ENCODE data around the gene PLD3.
"Not testable (repeated sequence)": the region's sequence is repeated elsewhere in the genome, so short reads cannot be mapped to it uniquely, and the experiment has no call there.

PLD3 gene

DNA sequence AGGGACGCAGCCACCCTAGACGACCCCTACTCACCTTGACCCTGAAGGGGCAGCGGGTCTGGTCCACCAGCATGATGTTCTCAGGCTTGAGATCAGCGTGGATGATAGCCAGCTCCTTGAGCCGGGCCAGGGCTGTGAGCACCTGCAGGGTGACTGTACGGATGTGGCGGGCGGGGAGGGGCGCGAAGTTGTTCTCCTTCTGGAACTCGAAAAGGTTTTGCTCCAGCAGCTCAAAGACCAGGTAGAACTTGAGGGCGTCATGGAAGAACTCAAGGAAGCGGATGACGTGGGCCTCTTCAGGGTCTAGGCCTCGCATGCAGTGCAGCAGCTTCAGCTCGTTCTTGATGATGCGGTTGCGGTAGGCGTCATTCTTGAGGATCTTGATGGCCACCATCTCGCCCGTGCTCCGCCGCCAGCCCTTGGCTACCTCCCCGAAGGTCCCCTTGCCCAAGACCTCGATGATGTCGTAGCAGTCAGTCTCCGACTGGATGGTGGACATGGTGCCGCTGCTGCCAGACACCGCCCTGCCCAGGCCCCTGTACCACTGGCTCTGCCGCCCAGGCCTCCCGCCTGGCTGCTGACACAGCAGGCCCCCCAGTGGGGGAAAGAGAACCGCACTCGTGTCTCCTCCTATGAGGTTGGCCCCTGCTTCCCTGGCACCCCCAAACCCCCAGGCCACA lies 41.0 kb downstream of the PLD3 start:
- DNase-seq (ENCODE audit: low read depth, low spot score) = no peak

DNA sequence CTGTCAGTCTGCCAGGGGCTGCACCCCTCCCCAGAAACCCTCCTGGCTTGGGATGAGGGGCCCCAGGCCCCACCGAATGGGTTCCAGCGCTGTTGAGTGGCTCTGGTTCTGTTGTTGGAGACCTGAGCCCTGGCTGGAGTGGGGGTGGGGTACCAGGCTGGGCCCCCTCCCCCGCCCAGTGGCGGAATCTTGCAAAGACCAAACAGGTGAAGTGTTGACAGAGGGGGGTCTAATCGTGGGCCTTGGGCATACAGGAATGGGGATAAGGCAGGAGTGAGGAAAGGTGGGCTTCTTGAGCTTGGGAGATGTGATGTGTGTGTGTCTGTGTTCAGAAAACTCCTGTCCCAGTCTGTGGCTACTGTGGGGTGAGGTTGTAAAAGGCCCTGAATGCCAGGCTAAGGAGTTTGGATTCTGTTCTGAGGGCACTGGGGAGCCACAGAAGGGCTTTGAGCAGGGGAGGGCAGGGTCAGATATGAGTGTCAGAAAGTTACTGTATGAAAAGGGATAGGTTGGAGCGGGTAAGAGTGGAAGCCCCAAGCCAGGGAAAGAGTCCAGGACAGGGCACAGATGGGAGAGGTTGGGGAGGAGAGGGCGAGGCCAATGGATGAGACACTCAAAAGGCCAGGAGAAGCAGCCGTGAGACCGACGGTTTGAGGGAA lies 41.7 kb downstream of the PLD3 start, which contains the start of gene HIPK4:
Gene HIPK4, minus strand, starts transcription at position 98 of the 659 bp plus-strand sequence. CDS start 279 bp downstream, outside the sequence.
- no peak for DNase-seq (ENCODE audit: low read depth, low spot score)

DNA sequence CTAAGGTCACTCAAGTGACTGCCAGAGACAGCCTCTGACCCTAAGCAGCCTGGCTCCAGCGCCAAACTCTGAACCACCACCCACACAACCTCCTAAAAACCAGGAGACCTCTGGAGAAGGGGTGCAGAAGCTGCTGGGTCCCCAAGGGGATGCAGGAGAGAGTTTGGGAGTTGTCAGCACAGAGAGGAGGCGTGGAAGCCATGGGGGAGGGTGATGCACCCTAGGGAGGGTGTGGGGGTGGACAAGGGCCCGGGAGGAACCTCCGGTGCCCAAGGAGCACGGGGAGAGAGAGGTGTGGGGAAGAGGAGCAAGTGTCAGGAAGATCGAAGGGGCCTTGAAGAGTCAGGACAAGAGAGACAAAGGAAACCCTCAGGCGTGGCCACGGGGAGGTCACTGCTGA lies 43.6 kb downstream of the PLD3 start:
- DNase-seq (ENCODE audit: low read depth, low spot score) = no peak

DNA sequence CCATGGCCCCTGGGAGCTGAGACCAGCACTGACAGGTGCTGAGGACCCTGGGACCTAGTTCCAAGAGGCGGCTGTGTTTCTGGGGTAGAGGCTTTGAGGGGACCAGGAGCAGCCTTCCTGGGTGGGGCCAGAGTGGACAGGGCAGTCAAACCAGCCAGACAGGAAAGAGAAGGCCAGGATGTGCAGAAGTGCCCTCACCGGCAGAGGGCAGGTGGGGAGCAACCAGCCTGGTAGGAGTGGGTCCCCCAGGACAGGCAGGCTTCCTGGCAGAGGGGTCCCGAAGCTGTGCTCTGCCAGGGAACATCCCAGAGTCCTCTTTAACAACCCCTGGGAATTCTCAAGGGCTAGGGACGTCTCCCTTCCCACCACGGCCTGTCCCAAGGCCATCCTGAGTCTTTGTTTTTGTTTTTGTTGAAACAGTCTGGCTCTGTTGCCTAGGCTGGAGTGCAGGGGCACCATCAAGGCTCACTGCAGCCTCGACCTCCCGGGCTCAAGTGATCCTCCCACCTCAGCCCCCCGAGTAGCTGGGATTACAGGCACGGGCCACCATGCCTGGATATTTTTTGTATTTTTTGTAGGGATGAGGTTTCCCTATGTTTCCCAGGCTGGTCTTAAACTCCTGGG lies 44.5 kb downstream of the PLD3 start:
- no peak for DNase-seq (ENCODE audit: low read depth, low spot score)

DNA sequence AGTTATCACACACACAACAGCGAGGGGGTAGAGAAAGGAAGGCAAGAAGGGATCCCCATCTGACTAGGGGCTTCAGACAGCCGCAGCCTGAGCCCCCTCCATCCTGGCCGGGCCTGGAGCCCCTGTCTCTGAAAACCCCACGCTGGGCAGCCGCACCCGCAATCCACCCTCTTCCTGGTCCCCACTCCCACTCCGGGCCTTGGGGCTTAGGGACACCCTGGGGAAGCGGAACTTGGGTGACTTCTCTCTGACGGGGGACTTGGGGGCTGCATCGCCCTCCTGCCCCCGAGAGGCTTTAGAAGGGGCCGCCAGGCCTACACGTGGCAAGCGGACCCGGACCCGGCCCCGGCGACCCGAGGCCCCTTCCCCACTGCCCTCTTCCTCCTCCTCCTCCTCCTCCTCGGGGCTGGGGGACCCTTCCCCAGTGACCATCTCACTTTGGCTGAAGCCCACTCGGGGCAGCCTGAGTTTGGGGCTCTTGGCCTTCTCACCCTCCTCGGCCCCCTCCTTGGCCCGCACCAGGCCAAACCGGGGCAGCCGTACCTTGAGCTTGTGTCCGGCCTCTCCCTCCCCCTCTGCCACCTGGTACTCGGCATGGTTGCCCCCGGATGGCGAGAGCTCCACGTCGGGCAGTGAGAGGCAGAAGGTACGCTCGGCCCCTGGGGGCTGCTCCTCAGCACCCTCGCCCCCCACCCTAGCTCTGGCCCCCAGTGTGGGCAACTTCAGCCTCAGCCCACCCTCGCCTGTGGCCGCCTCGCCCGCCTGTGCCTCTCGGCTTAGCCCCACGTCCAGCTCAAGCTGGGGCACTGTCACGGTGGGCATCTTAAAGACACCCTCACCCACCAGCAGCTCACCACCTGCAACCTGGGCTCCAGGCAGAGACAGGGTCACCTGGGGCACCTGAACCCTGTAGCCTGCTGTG lies 45.7 kb downstream of the PLD3 start:
- no peak for DNase-seq (ENCODE audit: low read depth, low spot score)

DNA sequence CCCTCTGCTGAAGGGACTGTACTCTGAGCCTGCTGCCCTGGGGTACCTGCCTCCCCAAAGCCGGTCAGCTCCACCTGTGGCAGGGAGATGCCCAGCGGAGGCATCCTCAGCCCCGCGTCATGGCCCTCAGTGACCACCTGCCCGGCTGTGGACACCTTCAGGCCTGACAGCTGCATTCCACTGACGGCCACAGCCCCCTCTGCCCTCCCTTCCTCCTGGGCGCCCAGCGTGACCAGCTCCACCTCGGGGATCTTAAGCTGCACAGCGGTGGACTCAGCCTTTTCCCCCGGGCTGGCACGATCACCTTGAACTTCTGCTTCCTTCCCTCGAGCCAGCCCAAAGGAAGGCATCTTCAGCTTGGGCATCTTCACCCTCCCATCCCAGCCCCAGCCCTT lies 46.3 kb downstream of the PLD3 start:
- no peak for DNase-seq (ENCODE audit: low read depth, low spot score)

DNA sequence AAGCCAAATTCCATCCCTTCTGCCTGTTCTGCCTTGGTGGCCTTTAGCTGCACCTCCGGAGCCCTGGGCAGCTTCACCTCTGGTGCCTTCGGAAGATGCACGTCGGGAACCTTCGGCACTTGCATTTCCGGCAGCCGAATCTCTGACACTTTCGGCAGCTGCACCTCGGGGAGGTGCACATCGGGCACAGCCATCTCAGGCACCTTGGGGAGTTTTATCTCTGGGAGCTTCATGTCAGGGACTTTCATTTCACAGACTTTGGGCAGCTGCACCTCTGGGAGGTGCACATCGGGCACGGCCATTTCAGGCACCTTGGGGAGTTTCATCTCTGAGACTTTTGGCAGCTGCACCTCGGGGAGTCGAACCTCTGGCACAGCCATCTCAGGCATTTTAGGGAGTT lies 47.5 kb downstream of the PLD3 start:
- DNase-seq (ENCODE audit: low read depth, low spot score) = no peak

DNA sequence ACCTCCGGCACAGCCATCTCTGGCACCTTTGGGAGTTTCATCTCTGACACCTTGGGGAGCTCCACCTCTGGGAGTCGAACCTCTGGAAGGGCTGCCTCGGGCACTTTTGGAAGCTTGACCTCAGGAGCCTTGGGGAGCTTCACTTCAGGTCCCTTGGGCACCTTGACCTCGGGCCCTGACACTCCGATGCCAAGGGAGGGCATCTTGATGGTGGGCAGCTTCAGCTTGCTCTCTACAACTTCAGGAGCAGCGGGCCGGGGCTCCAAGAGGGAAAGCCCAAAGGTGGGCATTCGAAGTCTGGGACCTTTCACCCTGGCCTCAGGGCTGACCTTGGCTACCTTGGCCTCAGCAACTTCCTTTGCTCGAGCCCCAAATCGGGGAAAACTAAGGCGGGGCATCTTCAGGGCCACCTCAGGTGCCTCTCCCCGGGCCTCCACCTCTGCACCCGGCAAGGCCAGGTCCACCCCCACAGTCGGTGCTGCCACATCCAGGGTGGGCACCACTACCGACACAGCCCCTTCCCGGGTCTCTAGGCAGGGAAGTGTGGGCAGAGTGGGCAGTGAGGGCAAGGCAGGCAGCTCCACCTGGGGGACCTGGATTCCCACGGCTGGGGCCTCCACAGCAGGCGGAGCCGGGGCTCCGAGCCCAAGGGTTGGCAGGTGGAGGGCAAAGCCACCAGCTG lies 48.5 kb downstream of the PLD3 start:
- DNase-seq (ENCODE audit: low read depth, low spot score) = no peak

DNA sequence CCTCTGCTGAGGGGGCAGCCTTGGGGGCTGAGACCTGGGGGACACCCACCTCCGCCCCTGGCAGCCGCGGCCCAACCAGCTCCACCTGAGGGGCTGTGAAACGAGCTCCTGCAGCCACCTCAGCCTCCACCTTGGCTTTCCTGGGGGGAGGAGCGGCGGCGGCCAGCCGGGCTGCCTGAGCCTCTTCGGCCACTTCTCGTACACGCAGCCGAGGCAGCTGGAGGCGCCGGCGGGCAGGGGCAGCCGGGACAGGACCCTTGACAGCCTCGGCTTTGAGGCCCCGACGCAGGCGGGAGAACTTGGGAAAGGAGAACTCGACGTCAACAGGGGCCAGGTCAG lies 49.0 kb downstream of the PLD3 start:
- no peak for DNase-seq (ENCODE audit: low read depth, low spot score)

DNA sequence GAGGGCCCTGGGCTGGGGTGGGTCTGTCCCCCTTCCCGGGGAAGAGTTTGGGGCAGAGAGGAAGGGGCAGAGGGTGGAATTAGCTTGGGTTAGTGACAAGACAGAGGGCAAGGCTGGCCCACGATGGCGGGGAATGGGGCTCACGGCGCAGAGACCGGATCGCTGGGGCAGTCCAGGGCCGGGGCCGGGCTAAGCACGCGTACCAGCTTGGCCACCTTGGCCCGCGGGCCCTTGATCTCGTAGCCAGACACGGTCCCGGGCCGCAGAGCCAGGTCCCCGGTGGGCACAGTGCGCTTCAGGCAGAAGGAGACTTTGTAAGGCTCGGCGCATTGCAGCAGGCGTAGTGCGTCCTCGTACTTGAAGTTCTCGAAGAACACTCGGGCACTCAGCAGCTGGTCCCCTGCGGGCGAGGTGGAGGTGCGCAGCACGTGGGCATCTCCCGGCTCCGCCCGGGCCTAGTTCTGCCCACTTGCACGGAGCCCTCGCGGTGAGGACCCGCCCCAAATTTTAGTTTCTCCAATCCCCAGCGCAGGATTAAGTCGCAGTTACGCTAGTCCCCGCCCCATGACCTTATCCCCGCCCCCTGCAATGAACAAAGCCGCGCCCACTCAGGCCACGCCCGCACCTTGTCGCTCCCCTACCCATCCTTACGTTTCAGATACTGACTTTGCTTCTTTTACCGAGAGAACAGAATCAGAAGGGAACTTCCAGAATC lies 50.1 kb downstream of the PLD3 start:
- peak; percentile 59 for DNase-seq (ENCODE audit: low read depth, low spot score)

DNA sequence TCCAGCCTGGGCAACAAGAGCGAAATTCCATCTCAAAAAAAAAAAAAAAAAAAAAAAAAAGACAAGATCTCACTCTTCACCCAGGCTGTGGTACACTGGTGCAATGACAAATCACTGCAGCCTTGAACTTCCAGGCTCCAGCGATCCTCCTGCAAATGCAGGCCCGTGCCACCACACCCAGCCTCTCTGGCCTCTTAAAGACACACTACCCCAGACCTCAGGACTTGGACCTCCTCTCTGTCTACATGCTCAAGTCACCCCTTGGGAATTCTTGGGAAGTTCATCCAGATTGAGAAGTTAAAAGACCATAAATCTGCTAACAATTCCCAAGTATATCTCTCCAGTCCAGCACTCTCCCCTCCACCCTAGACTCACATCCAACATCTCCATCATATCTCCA lies 52.1 kb downstream of the PLD3 start:
- DNase-seq (ENCODE audit: low read depth, low spot score) = no peak

DNA sequence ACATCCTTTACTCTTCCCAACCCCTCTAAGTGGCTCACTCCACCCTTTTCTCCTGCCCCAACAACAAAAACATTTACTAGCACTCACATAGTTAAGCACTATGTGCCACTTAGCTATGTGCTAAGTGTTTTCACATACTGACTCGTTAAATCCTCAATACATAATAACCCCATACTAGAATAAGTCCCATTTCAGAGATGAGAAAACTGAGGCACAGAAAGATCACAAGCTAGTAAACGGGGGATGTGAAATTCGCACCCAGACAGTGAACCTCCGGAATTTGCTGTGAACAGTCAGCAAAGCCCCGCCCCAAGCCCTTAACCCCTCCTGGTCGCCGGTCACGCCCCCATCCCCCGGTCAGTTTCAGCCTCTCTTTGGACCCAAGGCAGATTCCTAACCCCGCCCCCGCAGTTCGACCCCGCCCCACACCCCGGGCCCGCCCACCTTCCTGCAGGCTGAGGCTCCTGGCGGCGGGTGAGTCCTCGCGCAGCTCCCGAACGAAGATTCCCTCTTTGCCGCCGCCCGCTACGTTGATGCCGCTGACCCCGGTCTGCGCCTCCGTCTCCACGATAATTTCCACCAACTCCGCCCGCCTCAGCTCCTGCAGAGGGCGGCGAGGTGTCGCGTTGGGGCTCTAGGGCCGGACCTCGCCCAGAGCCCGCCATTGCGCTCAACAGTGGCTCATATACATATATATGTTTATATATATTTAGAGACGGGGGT lies 54.9 kb downstream of the PLD3 start:
- DNase-seq (ENCODE audit: low read depth, low spot score) = peak; percentile 93

DNA sequence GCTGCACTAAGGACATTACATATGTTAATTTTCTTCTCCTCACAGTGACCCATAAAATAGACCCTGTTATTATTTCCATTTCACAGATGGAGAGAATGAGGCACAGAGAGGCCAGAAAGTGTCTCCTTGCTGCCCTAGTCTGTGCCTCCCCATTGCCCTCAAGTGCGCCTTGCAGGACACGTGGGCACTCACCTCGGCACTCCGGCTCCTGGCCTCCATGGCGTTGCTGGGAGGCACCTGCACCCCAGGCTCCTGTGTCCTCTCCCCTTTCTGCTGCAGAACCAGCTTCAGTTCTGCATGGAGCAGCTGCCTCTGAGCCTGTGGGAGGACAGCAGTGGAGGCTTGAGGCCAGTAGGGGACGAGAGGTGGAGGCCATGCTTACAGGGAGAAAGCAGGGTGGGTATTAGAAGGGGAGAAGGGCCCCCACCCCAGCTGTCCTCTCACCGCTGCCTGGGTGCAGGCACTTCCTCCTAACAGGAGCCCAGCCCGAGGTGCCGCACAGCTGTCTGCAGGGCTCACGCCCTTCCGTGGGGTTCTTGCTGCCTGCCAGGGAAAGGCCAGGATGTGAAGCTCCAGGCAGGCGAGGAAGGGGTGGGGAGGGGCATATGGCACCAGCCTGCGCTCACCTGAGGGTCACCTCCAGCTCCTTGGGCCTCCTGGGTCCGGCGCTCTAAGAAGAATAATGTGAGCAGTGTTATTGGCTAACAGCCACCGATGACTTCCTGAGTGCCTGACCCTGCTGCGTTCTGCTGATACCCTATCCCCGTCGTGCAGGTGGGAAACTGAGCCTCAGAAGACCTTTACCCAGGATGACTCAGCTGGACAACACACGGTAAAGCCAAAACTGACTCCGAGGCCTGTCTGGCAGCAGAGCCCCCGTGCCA lies 59.5 kb downstream of the PLD3 start:
- no peak for DNase-seq (ENCODE audit: low read depth, low spot score)

DNA sequence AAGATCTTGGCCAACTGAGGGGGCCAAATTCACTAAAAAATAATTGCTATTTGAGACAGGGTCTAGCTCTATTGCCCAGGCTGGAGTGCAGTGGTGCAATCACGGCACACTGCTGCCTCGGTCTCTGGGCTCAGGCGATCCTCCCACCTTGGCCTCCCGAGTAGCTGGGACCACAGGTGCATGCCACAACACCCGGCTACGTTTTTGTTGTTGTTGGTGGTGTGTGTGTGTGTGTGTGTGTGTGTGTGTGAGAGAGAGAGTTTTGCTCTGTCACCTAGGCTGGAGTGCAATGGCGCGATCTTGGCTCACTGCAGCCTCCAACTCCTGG lies 60.1 kb downstream of the PLD3 start:
- not testable (repeated sequence) for DNase-seq (ENCODE audit: low read depth, low spot score)

DNA sequence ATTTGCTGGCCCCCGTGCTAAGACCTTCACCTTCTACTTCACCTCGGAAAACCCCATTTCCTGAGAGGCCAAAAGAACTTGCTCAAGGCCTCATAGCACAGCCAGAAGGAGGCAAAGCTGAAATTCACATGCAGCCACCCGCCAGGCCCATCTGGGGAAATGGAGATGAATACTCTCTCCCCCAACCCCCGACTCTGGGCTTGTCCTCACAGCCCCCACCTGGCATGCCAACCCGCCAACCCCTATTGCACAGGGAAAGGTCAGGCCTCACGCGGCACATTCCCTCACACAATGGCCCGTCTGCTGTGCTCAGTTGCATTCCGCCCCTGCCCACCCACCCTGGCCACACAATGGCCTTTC lies 61.5 kb downstream of the PLD3 start:
- no peak for DNase-seq (ENCODE audit: low read depth, low spot score)

DNA sequence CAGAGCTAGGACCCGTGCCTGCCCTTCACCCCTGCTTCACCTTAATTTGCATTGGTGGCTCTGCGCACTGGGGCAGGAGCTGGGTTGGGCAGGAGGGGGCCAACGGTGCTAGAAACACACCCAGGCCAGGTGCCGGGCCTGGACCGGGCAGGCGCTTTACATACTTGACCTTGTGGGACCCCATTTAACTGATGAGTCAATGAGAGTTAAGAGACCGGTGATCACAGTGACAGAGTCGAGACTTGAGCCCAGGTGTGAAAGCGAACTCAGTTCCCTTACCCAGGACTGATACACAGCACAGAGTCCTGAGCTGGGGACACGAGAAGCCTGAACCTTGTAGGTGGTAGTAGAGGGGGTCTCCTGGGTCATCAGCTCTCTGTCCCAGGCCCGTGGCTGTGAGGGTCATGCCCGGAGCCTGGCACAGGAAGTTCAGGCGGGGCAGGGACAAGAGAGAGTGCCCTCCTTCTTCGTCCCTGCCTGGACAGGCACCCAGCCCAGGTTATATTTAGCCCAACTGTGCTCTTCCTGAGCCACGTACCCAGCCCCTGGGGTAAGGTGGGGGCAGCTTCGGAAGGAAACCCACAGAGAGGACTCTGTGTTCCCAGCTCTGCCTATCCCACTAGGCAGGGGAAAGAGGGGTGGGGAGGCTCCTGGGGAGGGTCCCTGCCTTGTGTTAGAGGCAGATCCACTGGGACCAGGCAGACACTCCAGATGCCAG lies 62.8 kb downstream of the PLD3 start:
- no peak for DNase-seq (ENCODE audit: low read depth, low spot score)

DNA sequence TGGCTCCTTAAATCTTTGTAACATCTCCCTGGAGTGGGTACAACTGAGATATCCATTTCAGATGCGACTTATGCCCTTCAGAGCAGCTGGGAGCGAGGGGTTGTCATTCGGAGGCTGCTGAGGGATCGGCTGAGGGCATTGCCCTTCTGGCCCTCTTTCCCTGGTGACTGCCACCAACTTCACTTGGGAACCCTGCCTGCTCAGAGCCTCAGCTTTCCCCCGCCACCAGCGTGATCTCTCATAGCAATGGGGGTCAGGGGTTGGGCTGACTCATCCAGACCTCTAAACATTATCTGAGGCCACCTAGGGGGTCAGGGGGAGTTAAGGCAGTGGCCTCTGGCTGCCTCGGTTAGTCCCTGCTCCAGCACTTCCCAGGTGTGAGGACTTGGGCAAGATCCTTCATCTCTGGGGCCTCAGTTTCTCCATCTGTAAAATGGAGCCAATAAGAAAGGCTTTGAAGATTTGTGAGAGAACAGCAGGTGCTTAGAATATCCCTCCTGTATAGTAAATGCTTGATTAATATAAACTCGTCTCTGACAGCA lies 63.5 kb downstream of the PLD3 start:
- DNase-seq (ENCODE audit: low read depth, low spot score) = no peak

DNA sequence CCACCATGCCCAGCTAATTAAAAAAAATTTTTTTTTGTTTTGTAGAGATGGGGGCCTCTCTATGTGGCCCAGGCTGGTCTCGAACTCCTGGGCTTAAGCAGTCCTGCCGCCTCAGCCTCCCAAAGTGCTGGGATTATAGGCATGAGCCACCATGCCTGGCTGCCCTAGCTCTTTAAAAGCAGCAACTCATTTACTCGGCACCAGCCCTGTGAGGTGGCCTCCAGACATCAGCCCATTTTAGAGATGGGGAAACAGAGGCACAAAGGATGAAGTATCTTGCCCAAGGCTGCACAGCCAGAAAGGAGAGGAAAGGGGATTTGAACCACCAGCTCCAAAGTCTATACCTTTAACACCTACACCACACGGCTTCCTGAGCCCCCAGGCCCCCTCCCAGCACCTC lies 64.4 kb downstream of the PLD3 start:
- no peak for DNase-seq (ENCODE audit: low read depth, low spot score)

Data from astrocyte of the hippocampus (primary cell).